Measurements from ENCODE around the gene CASP12.

Gene CASP12

GRCh38 chr11:104892723-104893511 lies 5.3 kb downstream of the CASP12 start:
- no peak for TF ChIP-seq CTCF (IDR thresholded peaks at IDR 0.05; ENCODE audit: borderline replicate concordance, control extremely low read depth, extremely low read depth, insufficient read depth, missing control alignments)
- in situ Hi-C loops (cut with MboI; ENCODE audit: low sequenced_read_pairs, unreplicated experiment) = no loop called here
- no peak for DNase-seq (ENCODE audit: low spot score)

GRCh38 chr11:104891135-104891534 lies 7.1 kb downstream of the CASP12 start:
- no peak for TF ChIP-seq CTCF (IDR thresholded peaks at IDR 0.05; ENCODE audit: borderline replicate concordance, control extremely low read depth, extremely low read depth, insufficient read depth, missing control alignments)
- in situ Hi-C loops (cut with MboI; ENCODE audit: low sequenced_read_pairs, unreplicated experiment) = no loop called here
- no peak for DNase-seq (ENCODE audit: low spot score)

- no peak for TF ChIP-seq CTCF (IDR thresholded peaks at IDR 0.05; ENCODE audit: borderline replicate concordance, control extremely low read depth, extremely low read depth, insufficient read depth, missing control alignments)
- no peak for DNase-seq (ENCODE audit: low spot score)
- in situ Hi-C loops (cut with MboI; ENCODE audit: low sequenced_read_pairs, unreplicated experiment) = no loop called here
Observed at GRCh38 chr11:104883342-104883741, 14.9 kb downstream of the CASP12 start.

GRCh38 chr11:104881117-104881794 lies 17.0 kb downstream of the CASP12 start:
- TF ChIP-seq CTCF (IDR thresholded peaks at IDR 0.05; ENCODE audit: borderline replicate concordance, control extremely low read depth, extremely low read depth, insufficient read depth, missing control alignments) = no peak
- in situ Hi-C loops (cut with MboI; ENCODE audit: low sequenced_read_pairs, unreplicated experiment) = no loop called here
- DNase-seq (ENCODE audit: low spot score) = no peak

GRCh38 chr11:104879514-104880190 lies 18.6 kb downstream of the CASP12 start:
- no peak for TF ChIP-seq CTCF (IDR thresholded peaks at IDR 0.05; ENCODE audit: borderline replicate concordance, control extremely low read depth, extremely low read depth, insufficient read depth, missing control alignments)
- in situ Hi-C loops (cut with MboI; ENCODE audit: low sequenced_read_pairs, unreplicated experiment) = no loop called here
- DNase-seq (ENCODE audit: low spot score) = no peak

GRCh38 chr11:104876861-104877431 lies 21.3 kb downstream of the CASP12 start:
- in situ Hi-C loops (cut with MboI; ENCODE audit: low sequenced_read_pairs, unreplicated experiment) = no loop called here
- no peak for TF ChIP-seq CTCF (IDR thresholded peaks at IDR 0.05; ENCODE audit: borderline replicate concordance, control extremely low read depth, extremely low read depth, insufficient read depth, missing control alignments)
- no peak for DNase-seq (ENCODE audit: low spot score)

Data from GM13976 (cell line).